Omental fat pad (tissue), 4 donors: ENCODE measurements around the gene FERMT2. TPM values are rescaled to one million over a fixed set of nuclear protein-coding genes. Genes with fewer than 3 reads are reported as not detected.

Source experiments
- ATAC-seq: fragments of 150-250 bp; one replicate; pipeline ENCODE4 v1.9.1; 2016; ENCODE audit warnings: mild to moderate bottlenecking, moderate library complexity; ENCODE audit not compliant: low FRiP score
- DNase-seq: peaks from one replicate; pipeline ENCODE4 v3.0.0-alpha.2; 2019; ENCODE audit warnings: low spot score
- total RNA-seq, 4 donors: library from RNA; depleted of rRNA; stranded (reverse); fragments of >200 nt; gene quantifications; one replicate each; pipeline ENCODE4 v1.1.0, GENCODE V29; 2016
- TF ChIP-seq, protein P1 (sequence below), 3 donors: fragments of 450-650 bp; IDR thresholded peaks; one replicate each; pipeline ENCODE4 v1.5.1; 2016 to 2017; ENCODE audit warnings: antibody characterized with exemption in 3 of 3, mild to moderate bottlenecking in 3 of 3, moderate library complexity in 2 of 3

FERMT2 gene
- total RNA-seq, 4 donors from 2014 or later, result 158 to 209 (median 164) TPM

DNA sequence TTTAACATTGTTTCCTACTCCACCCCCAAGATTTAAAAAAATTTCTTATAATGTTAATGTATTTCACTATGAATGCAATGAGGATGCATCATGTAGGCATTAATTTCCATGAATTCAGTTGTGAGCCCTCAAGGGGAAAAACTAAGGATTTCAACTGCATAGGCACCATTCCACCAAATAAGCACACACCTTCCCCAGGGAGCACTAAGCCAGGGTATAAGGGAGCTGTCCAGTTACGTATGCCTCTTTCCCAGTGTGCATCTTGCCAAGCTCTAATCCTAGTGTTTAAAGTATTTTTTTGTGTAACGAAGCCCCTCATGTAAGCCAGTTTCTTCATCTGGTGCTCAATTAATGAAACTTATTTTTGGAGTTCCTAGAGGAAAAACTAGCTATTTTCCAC lies 6.6 kb downstream of the FERMT2 start:
- ATAC-seq (no peak), DNase-seq (no peak)
- TF ChIP-seq, protein P1, sequence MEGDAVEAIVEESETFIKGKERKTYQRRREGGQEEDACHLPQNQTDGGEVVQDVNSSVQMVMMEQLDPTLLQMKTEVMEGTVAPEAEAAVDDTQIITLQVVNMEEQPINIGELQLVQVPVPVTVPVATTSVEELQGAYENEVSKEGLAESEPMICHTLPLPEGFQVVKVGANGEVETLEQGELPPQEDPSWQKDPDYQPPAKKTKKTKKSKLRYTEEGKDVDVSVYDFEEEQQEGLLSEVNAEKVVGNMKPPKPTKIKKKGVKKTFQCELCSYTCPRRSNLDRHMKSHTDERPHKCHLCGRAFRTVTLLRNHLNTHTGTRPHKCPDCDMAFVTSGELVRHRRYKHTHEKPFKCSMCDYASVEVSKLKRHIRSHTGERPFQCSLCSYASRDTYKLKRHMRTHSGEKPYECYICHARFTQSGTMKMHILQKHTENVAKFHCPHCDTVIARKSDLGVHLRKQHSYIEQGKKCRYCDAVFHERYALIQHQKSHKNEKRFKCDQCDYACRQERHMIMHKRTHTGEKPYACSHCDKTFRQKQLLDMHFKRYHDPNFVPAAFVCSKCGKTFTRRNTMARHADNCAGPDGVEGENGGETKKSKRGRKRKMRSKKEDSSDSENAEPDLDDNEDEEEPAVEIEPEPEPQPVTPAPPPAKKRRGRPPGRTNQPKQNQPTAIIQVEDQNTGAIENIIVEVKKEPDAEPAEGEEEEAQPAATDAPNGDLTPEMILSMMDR (IDR thresholded peaks at IDR 0.05), result no peak

DNA sequence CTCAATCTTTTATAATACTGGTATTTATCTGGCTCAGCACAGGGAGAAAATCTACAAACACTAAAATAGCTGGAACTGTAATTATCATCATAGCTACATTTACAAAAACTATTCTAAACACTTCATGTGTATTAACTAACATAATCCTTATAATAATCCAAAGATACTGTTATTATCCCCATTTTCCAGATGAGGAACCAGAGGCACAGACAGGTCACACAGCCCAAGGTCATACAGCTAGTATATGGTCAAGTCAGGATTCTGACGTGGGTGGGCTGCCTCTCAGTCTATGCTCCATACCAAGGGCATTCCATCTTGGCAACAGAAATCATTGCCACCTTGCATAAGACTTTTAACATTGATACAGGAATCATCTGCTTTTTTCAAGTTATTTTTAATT lies 11.4 kb downstream of the FERMT2 start:
- TF ChIP-seq, protein P1 (IDR thresholded peaks at IDR 0.05), result no peak
- DNase-seq (no peak), ATAC-seq (no peak)

DNA sequence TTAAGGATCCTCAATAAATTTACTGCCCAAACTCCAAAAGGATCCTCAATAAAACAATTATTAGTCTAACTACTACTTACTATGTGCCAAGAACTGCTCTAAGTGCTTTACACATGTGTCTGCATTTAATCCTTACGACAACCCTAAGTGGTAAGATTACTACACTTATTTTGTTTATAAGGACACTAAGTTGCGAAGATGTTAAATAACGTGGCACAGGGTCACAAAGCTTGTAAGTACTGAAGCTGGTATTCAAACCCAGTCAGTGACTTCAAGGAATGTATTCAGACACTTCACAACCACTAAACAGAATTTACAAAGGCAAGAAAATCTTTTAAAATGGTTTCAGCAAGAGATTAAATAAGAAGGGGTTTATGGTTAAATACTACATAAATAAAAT lies 13.0 kb downstream of the FERMT2 start:
- TF ChIP-seq, protein P1 (IDR thresholded peaks at IDR 0.05), result no peak
- ATAC-seq (no peak), DNase-seq (no peak)

DNA sequence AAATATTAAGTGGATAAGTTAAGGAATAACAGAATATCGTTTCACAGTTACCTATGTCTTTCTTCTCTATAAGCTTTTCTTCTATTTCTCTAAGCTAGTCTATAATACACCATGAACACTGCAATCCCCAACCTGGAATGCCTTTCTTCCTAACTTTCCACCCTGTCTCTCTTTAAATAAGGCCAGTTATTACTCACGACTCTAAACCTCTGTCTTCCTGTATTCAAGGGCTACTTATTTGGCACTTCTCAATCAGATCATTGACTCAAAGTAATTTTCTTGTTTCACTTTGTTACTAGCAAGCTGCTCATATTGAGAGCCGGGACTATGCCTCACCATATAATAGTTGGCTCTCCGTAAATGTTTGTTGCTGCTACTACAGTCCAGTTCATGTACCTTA lies 13.5 kb downstream of the FERMT2 start:
- TF ChIP-seq, protein P1 (IDR thresholded peaks at IDR 0.05), result no peak
- DNase-seq, result no peak
- no peak for ATAC-seq

DNA sequence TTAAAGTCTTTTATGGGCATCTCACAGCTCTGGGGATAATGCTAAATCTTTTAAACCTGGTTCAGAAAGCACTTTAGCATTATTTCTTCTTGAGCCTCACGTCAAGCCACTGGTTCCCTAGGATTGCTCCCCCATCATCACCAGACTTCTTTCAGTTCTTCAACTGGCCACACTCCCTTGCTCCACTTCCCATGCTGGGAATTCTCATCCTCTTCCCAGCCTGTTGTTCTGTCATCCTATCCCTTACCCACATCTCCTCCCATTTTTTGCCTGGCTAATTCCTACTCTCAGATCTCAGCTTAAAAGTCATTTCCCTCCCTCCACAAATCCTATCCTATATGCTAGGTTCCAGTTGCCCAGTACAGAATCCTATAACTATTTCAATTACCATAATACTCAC lies 14.4 kb downstream of the FERMT2 start:
- TF ChIP-seq, protein P1 (IDR thresholded peaks at IDR 0.05), result no peak
- ATAC-seq, result no peak
- DNase-seq, result no peak

DNA sequence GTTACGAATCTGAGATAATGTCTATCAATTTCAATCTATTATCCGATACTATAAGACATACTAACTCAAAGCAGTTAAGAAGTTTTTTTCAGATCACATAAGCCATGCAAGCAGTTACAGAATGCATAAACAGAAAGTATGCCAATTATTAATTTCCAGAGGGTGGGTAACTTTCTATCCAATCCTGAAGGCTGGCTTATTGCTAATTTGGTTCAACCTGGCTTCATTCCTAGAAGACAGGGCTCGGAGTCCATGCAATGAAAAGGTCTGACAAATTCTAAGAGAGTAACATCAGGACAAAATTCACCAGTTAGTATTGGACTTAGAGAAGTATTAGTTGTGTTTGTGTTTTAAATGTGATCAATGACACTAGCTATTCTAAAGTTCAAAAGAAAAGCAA lies 15.0 kb downstream of the FERMT2 start:
- ATAC-seq, result no peak
- TF ChIP-seq, protein P1 (IDR thresholded peaks at IDR 0.05), result no peak

DNA sequence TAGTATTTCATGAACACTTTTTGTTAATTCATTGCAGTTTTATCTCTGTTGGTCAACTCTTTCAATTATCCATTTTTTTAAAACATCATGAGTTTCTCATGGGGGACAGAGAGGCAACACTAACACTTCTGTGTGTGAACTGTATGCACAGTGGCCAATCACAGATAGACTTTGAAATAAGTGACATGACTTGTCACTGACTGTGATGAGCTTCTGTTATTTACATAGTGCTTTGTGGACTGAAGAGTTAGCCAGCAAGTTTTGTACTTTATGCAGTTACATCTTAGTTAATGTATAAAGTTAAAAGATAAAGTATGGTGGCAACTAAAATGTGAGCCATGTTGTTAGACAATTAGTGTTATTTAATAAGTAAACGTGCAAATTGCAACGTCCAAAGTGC lies 16.1 kb downstream of the FERMT2 start:
- no peak for ATAC-seq
- TF ChIP-seq, protein P1 (IDR thresholded peaks at IDR 0.05), result no peak
- DNase-seq, result no peak

More for the DNA sequence above, 15.0 kb downstream of the FERMT2 start:
- DNase-seq, result no peak
